HUES64 (cell line): ENCODE data around the gene PERM1.

Experiments
- H3K27ac ChIP-seq: 2 replicates; pipeline ENCODE4 v1.7.0; 2013; ENCODE audit warnings: low read depth, low read length, inconsistent platforms
- H3K27me3 ChIP-seq: 2 replicates; pipeline ENCODE4 v1.6.1; 2013; ENCODE audit warnings: mild to moderate bottlenecking, low read length; ENCODE audit not compliant: insufficient read depth
- H3K36me3 ChIP-seq: 2 replicates; pipeline ENCODE4 v1.6.1; 2013; ENCODE audit warnings: mild to moderate bottlenecking, low read length; ENCODE audit not compliant: insufficient read depth
- H3K4me1 ChIP-seq: 2 replicates; pipeline ENCODE4 v1.6.1; 2013; ENCODE audit warnings: mild to moderate bottlenecking, low read length, moderate library complexity; ENCODE audit not compliant: insufficient read depth
- H3K4me3 ChIP-seq: 2 replicates; pipeline ENCODE4 v1.5.1; 2013; ENCODE audit warnings: mild to moderate bottlenecking, low read length, moderate library complexity
- H3K9ac ChIP-seq: 2 replicates; pipeline ENCODE4 v1.6.1; 2013; ENCODE audit warnings: mild to moderate bottlenecking, low read depth, low read length
- H3K9me3 ChIP-seq: 2 replicates; pipeline ENCODE4 v1.6.1; 2013; ENCODE audit warnings: low read depth, low read length; ENCODE audit not compliant: insufficient read depth
- WGBS: fragments of 150-250, 120-280 bp; methylation state at CpG from one replicate; pipeline ENCODE4 v1.1.7; 2013; ENCODE audit warnings: missing lambda C conversion rate; 5-methylcytosine and 5-hydroxymethylcytosine counted together

PERM1 gene

DNA sequence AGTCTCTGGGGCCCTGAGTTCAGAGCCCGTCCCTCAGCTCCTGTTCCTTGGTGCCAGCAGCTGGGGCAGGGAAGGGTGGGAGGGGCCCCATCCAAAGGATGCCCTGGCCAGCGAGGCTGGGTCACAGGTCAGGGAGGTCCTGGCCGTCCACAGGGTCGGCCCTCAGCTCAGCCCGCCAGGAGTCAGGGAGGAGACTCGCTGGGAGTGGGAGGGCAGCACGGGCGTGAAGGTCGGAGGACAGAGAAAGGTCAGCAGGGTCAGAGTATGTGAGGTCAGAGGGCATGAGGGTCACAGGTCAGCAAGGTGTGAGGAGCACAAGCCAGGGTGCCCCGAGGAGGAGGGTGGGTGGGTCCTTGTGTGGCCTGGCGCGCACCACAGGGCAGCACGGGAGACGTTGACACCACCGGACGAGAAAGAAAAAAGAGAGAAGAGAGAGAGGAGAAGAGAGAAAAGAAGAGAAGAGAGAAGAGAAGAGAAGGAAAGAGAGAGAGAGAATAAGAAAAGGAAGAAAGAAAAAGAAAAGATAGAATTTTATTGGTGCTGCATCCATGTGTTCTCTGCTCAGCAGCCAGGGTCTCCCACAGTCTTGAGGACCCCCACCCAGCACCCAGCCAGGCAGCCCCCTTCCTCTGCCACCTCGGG, 7.1 kb downstream of the PERM1 start:
- Histone ChIP-seq H3K36me3 (no peaks in the 10 kb centered on the region), H3K27me3 (peaks cover 19% of the 10 kb centered on the region), H3K9me3 (no peaks in the 10 kb centered on the region), H3K4me3 (no peak overlapping the region), H3K4me1 (no peaks in the 10 kb centered on the region), H3K27ac (no peak overlapping the region), H3K9ac (no peak overlapping the region)
- WGBS, result 86% methylated on average over 17 of the region's 17 CpGs

- 98% methylated on average over 8 of the region's 11 CpGs for WGBS
- no peaks in the 10 kb centered on the region for H3K9me3 ChIP-seq
- no peak overlapping the region for H3K27ac ChIP-seq
- no peak overlapping the region for H3K9ac ChIP-seq
- H3K36me3 ChIP-seq, result no peaks in the 10 kb centered on the region
- H3K27me3 ChIP-seq, result peaks cover 23% of the 10 kb centered on the region
- H3K4me1 ChIP-seq, result no peaks in the 10 kb centered on the region
- no peak overlapping the region for H3K4me3 ChIP-seq
Measured at GRCh38 chr1:974293-974640, 7.6 kb downstream of the PERM1 start.

GRCh38 chr1:973459-974292, 8.2 kb downstream of the PERM1 start:
- 84% methylated on average over 28 of the region's 28 CpGs for WGBS
- no peak overlapping the region for H3K4me3 ChIP-seq
- H3K27ac ChIP-seq, result no peak overlapping the region
- no peaks in the 10 kb centered on the region for H3K9me3 ChIP-seq
- no peaks in the 10 kb centered on the region for H3K36me3 ChIP-seq
- no peaks in the 10 kb centered on the region for H3K4me1 ChIP-seq
- H3K9ac ChIP-seq, result no peak overlapping the region
- peaks cover 29% of the 10 kb centered on the region for H3K27me3 ChIP-seq

DNA sequence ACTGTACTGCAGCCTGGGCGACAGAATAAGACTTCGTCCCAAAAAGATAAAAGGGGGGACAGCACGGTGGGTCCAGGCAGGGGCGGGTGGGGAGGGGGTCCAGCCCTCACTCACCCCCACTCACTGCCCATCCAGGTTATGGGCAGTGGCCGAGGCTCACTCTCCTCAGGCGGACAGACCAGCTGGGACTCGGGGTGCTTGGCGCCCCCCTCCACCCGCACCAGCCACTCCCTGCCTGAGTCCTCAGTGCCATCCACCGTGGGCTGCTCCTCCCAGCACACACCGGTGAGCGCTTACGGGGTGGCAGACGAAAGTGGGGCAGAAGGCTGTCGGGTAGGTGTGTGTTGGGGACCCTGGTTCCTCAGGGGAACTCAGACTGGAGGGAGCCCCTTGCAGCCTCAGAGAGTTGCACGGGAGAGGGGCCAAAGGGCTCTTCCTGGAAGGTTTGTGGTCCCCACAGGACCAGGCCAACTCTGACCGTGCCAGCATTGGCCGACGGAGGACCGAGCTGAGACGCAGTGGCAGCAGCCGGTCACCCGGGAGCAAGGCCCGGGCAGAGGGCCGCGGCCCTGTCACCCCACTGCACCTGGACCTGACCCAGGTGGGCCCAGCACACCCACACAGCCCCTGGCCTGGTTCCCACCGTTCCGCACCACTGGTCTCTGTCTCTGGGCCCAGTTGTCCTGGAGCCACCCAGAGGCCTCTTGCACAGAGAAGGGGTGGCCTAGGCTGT, 9.0 kb downstream of the PERM1 start:
- Histone ChIP-seq H3K9me3 (no peaks in the 10 kb centered on the region), H3K27ac (no peak overlapping the region), H3K4me1 (no peaks in the 10 kb centered on the region), H3K4me3 (no peak overlapping the region), H3K27me3 (peaks cover 37% of the 10 kb centered on the region), H3K9ac (no peak overlapping the region), H3K36me3 (no peaks in the 10 kb centered on the region)
- WGBS, result 90% methylated on average over 28 of the region's 28 CpGs

DNA sequence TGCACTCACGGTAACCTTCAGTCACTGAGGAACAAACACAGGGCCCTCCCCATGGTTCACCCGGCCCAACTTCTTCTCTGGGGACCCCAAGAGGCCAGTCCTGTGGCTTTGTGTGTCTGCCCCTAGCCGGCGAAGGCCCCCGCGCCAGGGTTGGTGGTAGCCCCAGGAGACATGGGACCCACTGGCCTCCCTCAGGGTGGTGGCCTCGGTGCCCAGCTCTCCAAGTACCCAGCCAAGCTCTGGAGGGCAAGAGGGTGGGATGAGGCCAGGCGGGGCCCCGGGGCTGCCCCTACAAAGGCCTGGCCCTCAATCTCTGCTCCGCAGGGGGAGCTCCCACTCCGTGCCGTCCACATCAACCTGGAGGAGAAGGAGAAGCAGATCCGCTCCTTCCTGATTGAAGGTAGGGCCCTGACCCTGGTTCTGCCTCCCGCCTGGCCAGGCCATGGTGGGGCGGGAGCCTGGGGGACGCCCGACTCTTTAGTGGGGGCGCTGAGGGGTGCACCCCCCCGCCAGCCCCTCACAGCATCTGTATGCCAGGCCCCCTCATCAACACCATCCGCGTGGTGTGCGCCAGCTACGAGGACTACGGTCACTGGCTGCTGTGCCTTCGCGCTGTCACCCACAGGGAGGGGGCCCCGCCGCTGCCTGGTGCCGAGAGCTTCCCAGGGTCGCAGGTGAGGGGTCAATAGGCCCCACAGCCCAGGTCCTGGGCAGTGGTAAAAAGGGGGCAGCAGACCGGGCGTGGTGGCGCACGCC, 10.0 kb downstream of the PERM1 start:
- Histone ChIP-seq H3K9ac (no peak overlapping the region), H3K9me3 (no peaks in the 10 kb centered on the region), H3K36me3 (no peaks in the 10 kb centered on the region), H3K4me1 (no peaks in the 10 kb centered on the region), H3K27me3 (peaks cover 46% of the 10 kb centered on the region), H3K4me3 (no peak overlapping the region), H3K27ac (no peak overlapping the region)
- 89% methylated on average over 34 of the region's 34 CpGs for WGBS

- Histone ChIP-seq H3K9ac (no peak overlapping the region), H3K4me1 (no peaks in the 10 kb centered on the region), H3K36me3 (no peaks in the 10 kb centered on the region), H3K27me3 (peaks cover 52% of the 10 kb centered on the region), H3K27ac (no peak overlapping the region), H3K9me3 (no peaks in the 10 kb centered on the region), H3K4me3 (no peak overlapping the region)
- WGBS, result 87% methylated on average over 40 of the region's 42 CpGs
Measured at GRCh38 chr1:970973-971730, 10.7 kb downstream of the PERM1 start.

GRCh38 chr1:970242-970972, 11.5 kb downstream of the PERM1 start:
- Histone ChIP-seq H3K27me3 (peaks cover 53% of the 10 kb centered on the region), H3K4me3 (no peak overlapping the region), H3K27ac (no peak overlapping the region), H3K4me1 (no peaks in the 10 kb centered on the region), H3K36me3 (no peaks in the 10 kb centered on the region), H3K9ac (no peak overlapping the region), H3K9me3 (no peaks in the 10 kb centered on the region)
- 77% methylated on average over 33 of the region's 33 CpGs for WGBS

- Histone ChIP-seq H3K9me3 (no peaks in the 10 kb centered on the region), H3K27me3 (peaks cover 56% of the 10 kb centered on the region), H3K4me3 (no peak overlapping the region), H3K9ac (no peak overlapping the region), H3K4me1 (no peaks in the 10 kb centered on the region), H3K36me3 (no peaks in the 10 kb centered on the region), H3K27ac (no peak overlapping the region)
- WGBS, result 84% methylated on average over 15 of the region's 15 CpGs
Measured at GRCh38 chr1:969260-969855, 12.5 kb downstream of the PERM1 start.

DNA sequence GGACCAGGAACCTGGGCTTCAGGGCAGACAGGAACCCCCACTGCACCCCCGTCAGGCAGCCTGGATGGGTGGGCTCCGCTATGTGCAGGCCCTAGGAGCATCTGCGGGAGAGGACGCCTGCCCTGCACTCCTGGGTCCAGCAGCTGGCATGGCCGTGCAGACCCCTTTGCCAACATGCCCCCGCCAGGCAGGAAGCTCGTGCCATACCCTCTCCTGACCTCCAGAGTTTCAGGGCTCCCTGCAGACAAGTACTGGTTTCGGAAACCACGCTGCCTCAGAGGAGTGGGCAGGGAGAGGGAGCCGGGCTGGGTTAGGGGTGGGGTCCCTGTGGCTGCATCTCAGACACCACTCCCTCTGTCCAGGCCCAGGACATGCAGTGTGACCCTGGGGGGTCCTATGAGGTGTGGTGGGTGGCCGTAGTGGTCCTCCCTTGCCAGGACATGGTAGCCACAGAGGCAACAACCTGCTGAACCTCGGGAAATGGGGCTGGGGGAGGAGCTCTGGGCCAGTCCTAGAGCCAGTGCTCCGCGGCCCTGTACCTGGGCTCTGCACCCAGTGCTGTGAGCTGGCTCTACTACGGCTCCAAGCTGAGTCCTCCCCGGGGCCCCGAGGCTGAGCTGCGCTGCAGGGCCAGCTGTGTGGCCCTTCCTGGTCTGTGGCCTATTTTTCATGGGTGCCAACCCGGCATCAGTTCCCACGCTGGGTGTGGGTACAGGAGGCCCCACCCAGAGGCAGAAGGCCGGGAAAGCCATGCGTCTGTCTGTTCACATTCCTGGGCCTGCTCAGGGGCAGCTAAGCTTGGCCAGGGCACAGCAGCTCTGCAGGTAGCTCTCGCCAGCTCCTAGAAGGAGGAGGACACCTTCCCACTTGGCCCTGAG, 14.2 kb downstream of the PERM1 start:
- Histone ChIP-seq H3K9me3 (no peaks in the 10 kb centered on the region), H3K4me1 (no peaks in the 10 kb centered on the region), H3K27me3 (peaks cover 56% of the 10 kb centered on the region), H3K27ac (no peak overlapping the region), H3K36me3 (peaks cover 11% of the 10 kb centered on the region), H3K9ac (no peak overlapping the region), H3K4me3 (no peak overlapping the region)
- 86% methylated on average over 23 of the region's 23 CpGs for WGBS
